ENCODE measurements around the gene MAPK8. TPM values are rescaled to one million over a fixed set of nuclear protein-coding genes. Genes with fewer than 3 reads are reported as not detected.

Gene MAPK8
- total and polyA plus RNA-seq, 9 of the 15 experiments (the other 6 are each of a cell fraction or from before 2014, with no cell fraction given): 6.4 to 159 (median 71.0) TPM

- TF ChIP-seq RBM22 (IDR thresholded peaks at IDR 0.05; ENCODE audit: low read depth, low read length, poor library complexity, severe bottlenecking) (no peak), HDAC3 (IDR thresholded peaks at IDR 0.05; ENCODE audit: borderline replicate concordance, partially characterized antibody) (peak; percentile 91), ZNF449 (CRISPR knock-in tag; IDR thresholded peaks at IDR 0.05) (peak; percentile 86), ERF (CRISPR knock-in tag; IDR thresholded peaks at IDR 0.05) (no peak; the same call in none of the 2 replicates), FOXM1 (IDR thresholded peaks at IDR 0.05; ENCODE audit: low read depth) (peak; percentile 86), FOXM1 (CRISPR knock-in tag; IDR thresholded peaks at IDR 0.05; ENCODE audit: low read depth) (no peak), CAMTA2 (CRISPR knock-in tag; conservative IDR thresholded peaks at IDR 0.05) (0 out of 2 replicates have a peak, but pooled peaks have one; percentile 57), ZNF3 (CRISPR knock-in tag; IDR thresholded peaks at IDR 0.05) (no peak), ZNF197 (CRISPR knock-in tag; IDR thresholded peaks at IDR 0.05; ENCODE audit: low read depth) (peak; percentile 88), TCFL5 (CRISPR knock-in tag; conservative IDR thresholded peaks at IDR 0.05) (peak; percentile 72; the same call in 1 of the 2 replicates), ZFP91 (CRISPR knock-in tag; IDR thresholded peaks at IDR 0.05) (no peak), ASH1L (IDR thresholded peaks at IDR 0.05; ENCODE audit: borderline replicate concordance, low read depth, partially characterized antibody) (peak; percentile 20), GATAD2A (IDR thresholded peaks at IDR 0.05) (peak; percentile 99), ZNF444 (CRISPR knock-in tag; IDR thresholded peaks at IDR 0.05) (peak; percentile 61; the same call in 1 of the 2 replicates), IRF9 (tag; IDR thresholded peaks at IDR 0.05) (peak; percentile 5; the same call in 1 of the 2 replicates), NBN (IDR thresholded peaks at IDR 0.05; ENCODE audit: low read depth) (peak; percentile 91; the same call in 1 of the 2 replicates), ID3 (CRISPR knock-in tag; IDR thresholded peaks at IDR 0.05) (peak; percentile 56; the same call in 1 of the 2 replicates), ID3 (tag; IDR thresholded peaks at IDR 0.05) (peak; percentile 99), FOXO4 (CRISPR knock-in tag; IDR thresholded peaks at IDR 0.05) (no peak), CEBPB (tag; IDR thresholded peaks at IDR 0.05) (no peak), WHSC1 (IDR thresholded peaks at IDR 0.05; ENCODE audit: low read length) (no peak), PCBP2 (IDR thresholded peaks at IDR 0.05; ENCODE audit: low read depth, low read length, poor library complexity, severe bottlenecking) (no peak), ZNF184 (CRISPR knock-in tag; IDR thresholded peaks at IDR 0.05) (no peak)
Observed at GRCh38 chr10:48470115-48470892, 163.8 kb downstream of the MAPK8 start (continued).

Data from K562 (cell line).